HL-60/S4 treated with retinoic acid at 250 ng/mL for 4 days and 3 days (cell line): ENCODE results near the gene NAA15.
"Not testable (repeated sequence)": the region's sequence is repeated elsewhere in the genome, so short reads cannot be mapped to it uniquely, and the experiment has no call there.

ENCODE experiments used
- in situ Hi-C: fragments of 300-500 bp; cut with MboI; formaldehyde crosslinking; loops from 2 replicates; pipeline ENCODE4 v1.7.0; 2022; ENCODE audit warnings: low sequenced_read_pairs

The NAA15 gene

GRCh38 chr4:139295942-139296299 lies 5.4 kb upstream of the NAA15 start:
- in situ Hi-C loops: no loop called here

DNA sequence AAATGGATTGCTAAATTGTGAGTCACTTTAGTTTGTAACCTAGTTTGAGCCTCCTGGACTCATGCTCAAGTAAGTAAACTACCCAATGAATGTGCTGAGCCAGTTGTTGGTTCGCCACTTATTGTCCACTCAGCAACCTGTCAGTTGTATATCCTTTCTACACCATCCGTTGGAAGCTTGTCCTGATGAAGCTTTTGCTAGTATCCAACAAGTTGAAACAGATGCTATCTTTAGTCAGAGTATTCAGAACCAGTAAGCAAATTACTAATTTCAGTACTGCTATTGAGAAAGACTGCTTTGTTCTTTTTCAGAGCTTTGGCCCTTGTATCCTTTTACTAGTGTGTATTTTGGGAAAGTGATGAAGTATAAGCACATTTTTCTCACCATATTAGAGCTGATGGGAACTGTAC lies 4.3 kb upstream of the NAA15 start:
- in situ Hi-C loops: no loop called here

- in situ Hi-C loops: no loop called here
These were observed 1.8 kb upstream of the NAA15 start for GRCh38 chr4:139299536-139299935.

DNA sequence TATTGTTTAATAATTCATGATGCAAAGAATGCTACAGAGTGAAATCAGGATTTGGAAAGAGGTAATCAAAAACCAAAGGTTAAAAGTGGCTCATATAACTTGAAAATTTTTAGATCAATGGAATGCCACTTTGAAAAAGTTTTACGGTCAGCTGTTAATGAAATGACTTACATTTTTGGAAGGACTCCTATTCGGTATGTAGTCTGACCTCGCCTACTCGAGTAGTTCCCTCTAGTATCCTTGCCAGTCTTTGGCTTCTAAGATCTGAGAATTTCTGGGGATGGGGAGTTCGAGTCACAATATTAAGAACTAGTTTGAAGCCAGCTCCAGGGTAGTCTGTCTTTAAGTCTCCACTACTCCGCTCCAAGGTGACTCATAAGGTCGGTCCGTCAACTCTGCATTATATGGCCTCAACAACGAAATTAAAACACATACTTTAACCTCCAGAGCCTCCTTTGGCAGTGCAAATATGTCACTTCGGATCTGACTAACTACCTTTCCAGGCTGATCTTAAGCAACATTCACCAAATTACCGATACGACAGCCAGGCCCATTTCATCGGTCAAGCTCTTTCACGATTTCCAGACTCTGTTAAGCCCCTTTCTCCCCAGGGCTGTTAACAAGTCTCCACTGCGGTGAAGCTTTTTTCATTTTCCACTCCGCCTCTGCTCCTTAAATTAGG lies 733 bp upstream of the NAA15 start:
- in situ Hi-C loops: no loop called here

- in situ Hi-C loops: no loop called here
These were observed 711 bp downstream of the NAA15 start, which contains the start of gene NDUFC1 for GRCh38 chr4:139301821-139302611. NDUFC1 (minus strand) TSS chr4:139302477; CDS start chr4:139295798, 6,679 bp downstream.

GRCh38 chr4:139304920-139305319 lies 3.6 kb downstream of the NAA15 start:
- in situ Hi-C loops: no loop called here

DNA sequence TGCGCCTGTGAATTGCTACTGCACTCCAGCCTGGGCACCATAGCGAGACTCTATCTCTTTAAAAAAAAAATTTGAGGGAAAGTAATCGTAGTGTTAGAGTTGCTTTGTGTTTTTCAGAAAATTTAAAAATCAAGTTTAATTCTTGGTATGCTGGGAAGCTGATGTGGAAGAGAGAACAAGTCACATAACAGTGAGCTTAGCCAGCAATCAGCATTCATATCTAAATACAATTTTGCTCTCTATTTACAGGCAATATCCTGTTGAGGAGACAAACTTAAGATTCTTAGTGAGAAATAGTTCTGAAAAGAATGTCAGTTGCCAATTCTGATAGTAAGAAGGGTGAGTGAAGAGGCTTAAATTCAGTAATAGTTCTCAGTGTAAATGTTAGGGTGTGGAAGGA lies 10.6 kb downstream of the NAA15 start:
- in situ Hi-C loops: no loop called here

DNA sequence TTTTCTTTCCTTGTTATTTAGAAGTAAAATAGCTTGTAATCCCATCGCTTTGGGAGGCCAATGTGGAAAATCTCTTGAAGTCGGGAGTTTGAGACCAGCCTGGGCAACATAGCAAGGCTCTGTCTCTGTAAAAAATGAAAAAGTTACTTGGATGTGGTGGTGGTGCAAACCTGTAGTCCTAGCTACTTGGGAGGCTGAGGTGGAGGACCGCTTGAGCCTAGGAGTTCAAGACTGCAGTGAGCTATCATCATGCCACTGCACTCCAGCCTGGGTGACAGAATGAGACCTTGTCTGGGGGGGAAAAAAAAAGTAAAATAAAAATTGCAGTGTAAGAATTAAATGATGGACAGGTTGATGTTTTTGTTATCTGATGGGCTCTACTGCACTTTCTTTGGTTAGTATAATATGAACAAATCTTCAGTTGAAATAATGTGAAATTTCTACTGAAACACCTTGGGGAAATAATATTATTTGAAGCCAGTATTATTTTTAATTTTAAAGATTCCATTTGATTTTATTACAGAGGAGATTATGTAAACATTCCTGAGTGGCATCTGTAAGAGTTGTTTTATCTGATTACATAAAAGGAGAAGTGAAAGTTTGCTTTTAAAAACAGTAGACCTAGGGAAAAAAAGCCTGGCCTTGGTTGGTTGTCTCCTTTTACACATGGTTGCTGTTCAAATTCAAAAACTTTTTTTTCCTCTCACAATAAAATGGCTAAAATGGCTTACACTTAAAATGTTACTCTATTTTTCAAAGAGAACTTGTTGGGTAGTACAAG lies 11.4 kb downstream of the NAA15 start:
- in situ Hi-C loops: no loop called here

DNA sequence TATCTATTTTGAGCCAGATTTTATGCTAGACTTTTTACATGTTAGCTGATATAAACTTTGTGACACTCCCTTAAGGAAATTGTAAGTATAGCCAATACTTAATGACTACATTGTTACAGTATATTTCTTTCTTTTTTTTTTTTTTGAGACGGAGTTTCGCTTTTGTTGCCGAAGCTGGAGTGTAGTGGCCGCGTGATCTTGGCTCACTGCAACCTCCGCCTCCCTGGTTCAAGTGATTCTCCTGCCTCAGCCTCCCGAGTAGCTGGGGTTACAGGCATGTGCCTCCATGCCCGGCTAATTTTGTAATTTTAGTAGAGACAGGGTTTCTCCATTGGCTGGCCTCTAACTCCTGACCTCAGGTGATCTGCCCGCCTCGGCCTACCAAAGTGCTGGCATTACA lies 12.1 kb downstream of the NAA15 start:
- in situ Hi-C loops: not testable (repeated sequence)

GRCh38 chr4:139314047-139314800 lies 12.9 kb downstream of the NAA15 start:
- in situ Hi-C loops: no loop called here

GRCh38 chr4:139315221-139315675 lies 13.9 kb downstream of the NAA15 start:
- in situ Hi-C loops: no loop called here

- in situ Hi-C loops: no loop called here
These were observed 15.4 kb downstream of the NAA15 start for GRCh38 chr4:139316733-139317132.

DNA sequence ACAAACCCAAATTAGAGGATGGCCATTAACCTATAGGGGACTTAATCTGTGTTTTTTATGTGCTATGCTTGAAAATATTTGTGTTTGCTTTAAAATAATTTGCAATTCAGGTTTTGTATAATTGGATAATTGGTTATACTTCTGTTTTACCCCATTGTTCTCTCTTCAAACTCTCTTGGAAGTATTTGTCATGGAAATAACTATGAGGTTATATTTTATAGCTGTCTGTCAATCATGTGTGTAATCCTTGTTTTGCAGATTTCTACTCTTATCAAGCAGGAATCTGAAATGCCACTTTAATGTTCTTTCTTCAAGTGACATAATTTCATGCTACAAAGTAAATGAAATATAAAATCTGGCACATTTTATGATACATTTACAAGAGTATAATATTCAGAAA lies 16.3 kb downstream of the NAA15 start:
- in situ Hi-C loops: no loop called here

DNA sequence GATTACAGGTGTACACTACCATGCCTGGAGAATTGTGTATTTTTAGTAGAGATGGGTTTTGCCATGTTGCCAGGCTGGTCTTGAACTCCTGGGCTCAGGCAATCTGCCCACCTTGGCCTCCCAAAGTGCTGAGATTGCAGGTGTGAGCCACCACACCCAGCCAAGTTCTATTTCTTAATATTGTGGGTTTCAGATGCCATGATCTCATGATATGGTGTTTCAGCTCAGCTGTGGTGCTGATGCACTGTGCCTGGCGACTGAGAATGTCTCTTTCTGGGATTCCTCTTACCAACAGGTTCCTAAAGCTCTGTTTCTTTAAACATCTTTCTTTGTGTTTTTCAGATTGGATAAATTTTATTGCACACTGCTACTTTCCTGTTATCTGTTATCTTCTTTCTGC lies 18.3 kb downstream of the NAA15 start:
- in situ Hi-C loops: no loop called here

GRCh38 chr4:139322070-139322469 lies 20.8 kb downstream of the NAA15 start:
- in situ Hi-C loops: not testable (repeated sequence)

DNA sequence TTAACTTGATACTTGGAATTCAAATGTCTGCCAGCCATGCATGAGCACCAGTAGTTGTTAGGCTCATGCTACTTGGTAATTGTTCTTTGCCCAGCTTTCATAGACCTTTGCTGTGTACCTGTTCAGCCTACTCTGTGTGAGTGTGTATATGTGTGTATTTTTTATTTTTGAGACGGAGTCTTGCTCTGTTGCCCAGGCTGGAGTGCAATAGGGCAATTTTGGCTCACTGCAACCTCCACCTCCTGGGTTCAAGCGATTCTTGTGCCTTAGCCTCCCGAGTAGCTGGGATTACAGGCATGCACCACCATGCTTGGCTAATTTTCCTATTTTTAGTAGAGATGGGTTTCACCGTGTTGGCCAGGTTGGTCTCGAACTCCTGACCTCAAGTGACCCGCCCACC lies 21.2 kb downstream of the NAA15 start:
- in situ Hi-C loops: not testable (repeated sequence)

- in situ Hi-C loops: no loop called here
These were observed 23.3 kb downstream of the NAA15 start for GRCh38 chr4:139324620-139325019.

GRCh38 chr4:139329665-139330200 lies 28.4 kb downstream of the NAA15 start:
- in situ Hi-C loops: no loop called here

- in situ Hi-C loops: no loop called here
These were observed 29.0 kb downstream of the NAA15 start for GRCh38 chr4:139330283-139330682.

GRCh38 chr4:139331185-139331584 lies 29.9 kb downstream of the NAA15 start:
- in situ Hi-C loops: no loop called here

DNA sequence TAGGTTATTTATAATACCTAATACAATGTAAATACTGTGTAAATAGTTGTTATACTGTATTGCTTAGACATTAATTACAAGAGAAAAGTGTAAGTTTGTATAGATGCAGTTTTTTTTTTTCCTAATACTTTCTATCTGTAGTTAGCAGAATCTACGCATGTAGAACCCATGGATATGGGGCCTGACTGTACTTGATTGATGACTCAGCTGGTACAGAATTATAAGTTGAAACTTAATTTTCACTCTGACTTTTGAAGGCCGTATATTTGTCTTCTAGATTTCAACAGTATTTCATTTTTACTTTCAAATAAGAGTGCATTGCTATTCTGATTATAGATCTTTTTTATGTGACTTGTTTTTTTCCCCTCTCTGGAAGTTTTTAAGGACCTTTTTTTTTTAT lies 31.7 kb downstream of the NAA15 start:
- in situ Hi-C loops: no loop called here
